ENCODE data around the gene SMYD5. TPM values are rescaled to one million over a fixed set of nuclear protein-coding genes. Genes with fewer than 3 reads are reported as not detected.

The SMYD5 gene
- 52.7 to 61.1 TPM (median 56.7 TPM) in 5 replicates for total RNA-seq (2022; extraction: Qiagen RNA extraction; ENCODE audit: low read depth)

DNA sequence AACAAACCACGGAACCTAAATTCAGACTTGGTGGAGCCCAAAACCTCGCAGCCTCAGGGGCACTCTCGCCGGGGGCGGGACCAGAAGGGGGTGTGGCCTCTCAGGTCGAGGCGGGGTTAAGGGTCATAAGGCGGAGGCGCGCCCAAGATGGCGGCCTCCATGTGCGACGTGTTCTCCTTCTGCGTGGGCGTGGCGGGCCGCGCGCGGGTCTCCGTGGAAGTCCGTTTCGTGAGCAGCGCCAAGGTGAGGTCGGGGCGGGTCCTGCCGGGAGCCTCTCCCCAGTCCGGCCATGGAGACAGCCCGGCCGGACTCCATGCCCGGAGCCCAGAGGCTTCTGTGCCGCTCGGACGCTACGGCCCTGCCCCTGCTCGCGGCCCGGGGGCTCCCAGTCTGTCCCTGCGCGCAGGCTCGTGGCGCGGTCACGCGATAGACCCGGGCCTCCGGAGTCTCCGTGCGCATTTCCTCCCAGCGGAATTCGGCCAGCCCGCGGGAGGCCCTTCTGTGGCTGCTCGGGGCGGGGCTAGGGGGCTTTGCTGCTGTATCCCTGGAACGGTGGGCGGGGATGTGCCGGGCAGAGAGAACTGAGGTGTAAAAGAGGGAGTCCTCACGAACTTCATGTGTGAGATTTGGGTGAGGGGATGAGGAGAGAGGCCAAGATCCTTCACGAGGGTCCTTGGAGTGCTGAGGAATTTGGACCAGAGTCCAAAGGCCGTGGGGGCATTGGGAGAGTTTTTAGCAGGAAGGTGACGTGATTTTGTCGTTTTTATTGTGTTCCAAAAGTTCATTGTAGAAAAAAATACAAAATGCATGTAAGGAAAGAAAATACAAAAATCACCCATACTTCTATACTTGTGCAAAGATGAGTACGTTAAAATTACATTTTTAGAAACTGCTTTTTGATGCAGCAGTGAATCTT, at the start of gene SMYD5:
Gene SMYD5, plus strand, starts transcription at position 126 of the 916 bp plus-strand sequence. Its CDS starts 22 bp downstream, at position 148.

DNA sequence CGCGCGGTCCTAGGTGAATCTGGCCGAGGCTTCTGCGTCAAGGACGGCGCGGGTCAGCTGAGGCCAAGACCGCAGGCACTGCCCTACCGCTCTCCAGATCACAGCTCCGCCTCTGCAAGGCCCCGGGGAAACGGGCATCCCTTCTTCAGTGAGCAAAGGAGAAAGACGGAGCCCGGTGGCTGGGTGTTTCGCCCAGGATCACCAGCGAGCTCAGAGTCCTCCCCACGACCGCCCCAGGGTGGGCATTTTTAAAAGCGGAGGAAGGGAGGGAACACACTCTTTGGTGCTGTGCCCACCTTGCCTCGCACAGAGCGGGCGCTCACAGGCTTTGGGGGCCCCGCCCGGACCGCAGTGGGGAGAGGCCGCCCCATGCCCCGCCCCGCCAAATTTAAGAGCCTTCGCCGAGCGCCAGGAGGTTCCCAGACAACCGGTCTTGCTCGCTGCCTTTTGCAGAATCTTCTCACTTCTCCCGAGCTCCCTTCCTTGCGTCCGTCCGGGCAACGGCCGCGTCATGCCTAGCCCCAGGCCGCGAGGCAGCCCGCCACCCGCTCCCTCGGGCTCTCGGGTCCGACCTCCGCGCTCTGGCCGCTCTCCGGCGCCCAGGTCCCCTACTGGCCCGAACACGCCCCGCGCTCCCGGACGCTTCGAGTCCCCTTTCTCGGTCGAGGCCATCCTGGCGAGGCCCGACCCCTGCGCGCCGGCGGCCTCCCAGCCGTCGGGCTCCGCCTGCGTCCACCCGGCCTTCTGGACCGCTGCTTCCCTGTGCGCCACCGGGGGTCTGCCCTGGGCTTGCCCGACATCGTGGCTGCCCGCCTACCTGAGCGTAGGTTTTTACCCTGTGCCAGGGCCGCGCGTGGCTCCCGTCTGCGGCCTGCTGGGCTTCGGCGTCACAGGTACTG, 11.6 kb upstream of the SMYD5 start, which contains the start of gene NOTO:
Gene NOTO, plus strand, starts transcription at position 419 of the 899 bp plus-strand sequence. Its CDS starts 93 bp downstream, at position 512.

DNA sequence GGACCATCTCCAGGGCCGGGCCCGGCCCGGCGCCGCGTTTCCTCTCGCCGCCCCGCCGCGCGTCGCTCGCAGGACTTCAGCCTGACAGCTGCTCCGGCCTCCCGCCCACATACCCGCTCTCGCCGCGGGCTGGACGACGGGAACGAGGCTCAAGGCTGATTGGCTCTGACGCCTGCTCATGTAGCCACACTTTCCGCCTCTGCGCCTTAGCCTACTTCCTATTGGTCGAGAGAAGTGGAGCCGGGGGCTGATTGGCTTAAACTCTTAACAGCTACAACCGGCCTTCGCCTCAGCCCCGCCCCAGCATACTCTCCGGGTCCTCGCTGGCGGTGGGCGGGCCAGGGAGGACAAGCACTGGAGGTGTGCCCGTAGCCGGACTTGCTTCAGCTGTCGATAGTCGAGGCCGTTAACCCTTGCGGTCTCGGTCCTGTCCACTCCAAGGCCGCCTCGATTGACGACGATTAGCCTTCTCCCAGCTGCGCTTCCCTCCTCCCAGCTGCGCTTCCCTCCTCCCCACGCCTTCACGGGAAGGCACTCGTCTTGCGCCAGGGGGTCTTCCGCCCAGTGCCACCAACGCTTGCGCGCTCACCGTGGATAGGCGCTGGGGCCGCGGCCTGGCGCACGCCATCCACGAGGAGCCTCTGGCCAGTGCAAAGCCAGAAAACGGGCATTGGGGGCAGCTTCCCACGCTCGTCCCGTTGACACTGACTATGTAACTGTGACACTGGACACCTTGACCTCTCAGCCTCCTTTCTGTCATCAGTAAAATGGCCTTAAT, 19.3 kb downstream of the SMYD5 start, which contains the start of gene PRADC1:
Gene PRADC1, minus strand, starts transcription at position 86 of the 778 bp plus-strand sequence. Its CDS starts 79 bp downstream, at position 7.

GRCh38 chr2:73233932-73234832, 20.1 kb downstream of the SMYD5 start, which contains the start of gene CCT7:
CCT7 (plus strand) TSS chr2:73234308; CDS start chr2:73234379, 71 bp downstream.

Other genes with a start within 250 kb of the SMYD5 start
- gene SFXN5, start 142.5 kb upstream of the SMYD5 start, total RNA-seq (2022; extraction: Qiagen RNA extraction; ENCODE audit: low read depth) = 14.2 to 18.0 TPM (median 16.3 TPM) in 5 replicates
- 32.2 to 37.7 TPM (median 35.7 TPM) in 5 replicates for gene RAB11FIP5, start 101.3 kb upstream of the SMYD5 start, total RNA-seq (2022; extraction: Qiagen RNA extraction; ENCODE audit: low read depth)
- 0.03 to 0.05 TPM in 2 of 5 replicates, not detected in the others for gene NOTO, start 11.7 kb upstream of the SMYD5 start, total RNA-seq (2022; extraction: Qiagen RNA extraction; ENCODE audit: low read depth)
- gene PRADC1, start 19.0 kb downstream of the SMYD5 start, total RNA-seq (2022; extraction: Qiagen RNA extraction; ENCODE audit: low read depth) = 16.8 to 27.0 TPM (median 24.8 TPM) in 5 replicates
- gene CCT7, start 20.1 kb downstream of the SMYD5 start, total RNA-seq (2022; extraction: Qiagen RNA extraction; ENCODE audit: low read depth) = 586 to 976 TPM (median 613 TPM) in 5 replicates
- 4.6 to 6.4 TPM (median 5.1 TPM) in 5 replicates for gene FBXO41, start 70.2 kb downstream of the SMYD5 start, total RNA-seq (2022; extraction: Qiagen RNA extraction; ENCODE audit: low read depth)
- 0.16 to 0.30 TPM (median 0.27 TPM) in 5 replicates for gene EGR4, start 79.3 kb downstream of the SMYD5 start, total RNA-seq (2022; extraction: Qiagen RNA extraction; ENCODE audit: low read depth)
- gene ALMS1, start 171.6 kb downstream of the SMYD5 start, total RNA-seq (2022; extraction: Qiagen RNA extraction; ENCODE audit: low read depth) = 8.2 to 13.4 TPM (median 10.2 TPM) in 5 replicates

Data from A549 treated with CpdA at 1 μM for 4 hours (cell line).